GM12864 (cell line): Measurements from ENCODE around the gene PPM1L.

Experiments used
- DNase-seq: peaks from one replicate; pipeline ENCODE4 v3.0.0-alpha.2; 2011; ENCODE audit warnings: low read depth
- H3K4me3 ChIP-seq: 2 replicates; pipeline ENCODE4 v1.5.1; 2011; ENCODE audit warnings: mild to moderate bottlenecking, low read depth, low read length, control low read depth
- CTCF ChIP-seq: IDR thresholded peaks from 2 replicates; pipeline ENCODE4 v1.5.1; 2011; ENCODE audit warnings: low read depth, mild to moderate bottlenecking, moderate library complexity, low read length, control low read depth, inconsistent platforms; ENCODE audit errors: missing control alignments

PPM1L gene

GRCh38 chr3:160860346-160860745 lies 104.3 kb downstream of the PPM1L start:
- H3K4me3 ChIP-seq: no peak overlapping the region
- no peak for TF ChIP-seq CTCF
- no peak for DNase-seq

- no peak overlapping the region for H3K4me3 ChIP-seq
- TF ChIP-seq CTCF: no peak
- no peak for DNase-seq
Measured at GRCh38 chr3:160869825-160870224, 113.8 kb downstream of the PPM1L start.

- no peak for DNase-seq
- H3K4me3 ChIP-seq: no peak overlapping the region
- no peak for TF ChIP-seq CTCF
Measured at GRCh38 chr3:160870327-160870726, 114.3 kb downstream of the PPM1L start.

GRCh38 chr3:160874736-160875135 lies 118.7 kb downstream of the PPM1L start:
- TF ChIP-seq CTCF: no peak
- DNase-seq: no peak
- no peak overlapping the region for H3K4me3 ChIP-seq

- TF ChIP-seq CTCF: no peak
- DNase-seq: no peak
- no peak overlapping the region for H3K4me3 ChIP-seq
Measured at GRCh38 chr3:160876643-160877042, 120.6 kb downstream of the PPM1L start.

- TF ChIP-seq CTCF: no peak
- DNase-seq: no peak
- H3K4me3 ChIP-seq: no peak overlapping the region
Measured at GRCh38 chr3:160879859-160880258, 123.8 kb downstream of the PPM1L start.

- no peak overlapping the region for H3K4me3 ChIP-seq
- no peak for TF ChIP-seq CTCF
- no peak for DNase-seq
Measured at GRCh38 chr3:160883373-160883772, 127.3 kb downstream of the PPM1L start.
